ENCODE results near the gene C8A.

- TF ChIP-seq POLR2AphosphoS5 (IDR thresholded peaks at IDR 0.05; ENCODE audit: low read length) (no peak), CBFB (IDR thresholded peaks at IDR 0.05; ENCODE audit: low read depth) (no peak), CREB1 (IDR thresholded peaks at IDR 0.05; ENCODE audit: low read depth) (no peak), PKNOX1 (IDR thresholded peaks at IDR 0.05) (no peak), BMI1 (IDR thresholded peaks at IDR 0.05; ENCODE audit: borderline replicate concordance) (no peak), ATF2 (IDR thresholded peaks at IDR 0.05; ENCODE audit: low read length) (no peak), CTCF (IDR thresholded peaks at IDR 0.05 in 2 of 3, conservative IDR thresholded peaks at IDR 0.05 in 1 of 3; ENCODE audit: control insufficient read depth in 2 of 3, extremely low read depth in 1 of 3, insufficient read depth in 1 of 3, low read depth in 3 of 3, low read length in 3 of 3) (no peak), E4F1 (IDR thresholded peaks at IDR 0.05; ENCODE audit: borderline replicate concordance, partially characterized antibody) (no peak)
Measured at GRCh38 chr1:56961426-56961825, 106.8 kb downstream of the C8A start.

Measured in GM12878 (cell line).